CD4-positive, alpha-beta T cell treated with Interleukin-4 for 4 hours (primary cell): Measurements from ENCODE around the gene KLF15.

Experiments
- DNase-seq: peaks from one replicate; pipeline ENCODE4 v3.0.0-alpha.2; 2020

Gene KLF15

GRCh38 chr3:126360046-126360713 is 3.0 kb upstream of the KLF15 start:
- DNase-seq, result no peak

- no peak for DNase-seq
Observed at GRCh38 chr3:126358816-126359181, 1.6 kb upstream of the KLF15 start.

- no peak for DNase-seq
Observed at GRCh38 chr3:126358038-126358815, 1.0 kb upstream of the KLF15 start.

GRCh38 chr3:126356373-126357264 is 589 bp downstream of the KLF15 start:
- DNase-seq, result no peak

GRCh38 chr3:126355777-126356372 is 1.3 kb downstream of the KLF15 start:
- DNase-seq, result no peak

GRCh38 chr3:126355251-126355650 is 2.0 kb downstream of the KLF15 start:
- no peak for DNase-seq

- DNase-seq, result no peak
Observed at GRCh38 chr3:126354776-126355175, 2.4 kb downstream of the KLF15 start.

GRCh38 chr3:126353694-126354321 is 3.4 kb downstream of the KLF15 start:
- DNase-seq, result no peak

- no peak for DNase-seq
Observed at GRCh38 chr3:126352476-126353454, 4.4 kb downstream of the KLF15 start.

GRCh38 chr3:126351771-126352475 is 5.3 kb downstream of the KLF15 start:
- no peak for DNase-seq

- no peak for DNase-seq
Observed at GRCh38 chr3:126351086-126351770, 6.0 kb downstream of the KLF15 start.

- no peak for DNase-seq
Observed at GRCh38 chr3:126350502-126351085, 6.6 kb downstream of the KLF15 start.

- DNase-seq, result no peak
Observed at GRCh38 chr3:126349611-126350501, 7.4 kb downstream of the KLF15 start.

GRCh38 chr3:126349071-126349470 is 8.1 kb downstream of the KLF15 start:
- DNase-seq, result no peak

GRCh38 chr3:126348308-126348920 is 8.8 kb downstream of the KLF15 start:
- DNase-seq, result no peak

- DNase-seq, result no peak
Observed at GRCh38 chr3:126347543-126348161, 9.6 kb downstream of the KLF15 start.

- no peak for DNase-seq
Observed at GRCh38 chr3:126346466-126346865, 10.7 kb downstream of the KLF15 start.
